GM12874 (cell line): Measurements from ENCODE around the gene PLA2R1.

Experiments used
- CTCF ChIP-seq: IDR thresholded peaks from 2 replicates; pipeline ENCODE4 v1.5.1; 2011; ENCODE audit warnings: low read depth, mild to moderate bottlenecking, control low read depth, low read length, moderate library complexity; ENCODE audit not compliant: insufficient read depth

The PLA2R1 gene

GRCh38 chr2:159939946-159940345 is 122.5 kb downstream of the PLA2R1 start:
- TF ChIP-seq CTCF: peak; percentile 50

GRCh38 chr2:159938395-159938794 is 124.0 kb downstream of the PLA2R1 start:
- no peak for TF ChIP-seq CTCF

- no peak for TF ChIP-seq CTCF
Observed at GRCh38 chr2:159936471-159936870, 125.9 kb downstream of the PLA2R1 start.

GRCh38 chr2:159933727-159934049 is 128.7 kb downstream of the PLA2R1 start:
- no peak for TF ChIP-seq CTCF

- no peak for TF ChIP-seq CTCF
Observed at GRCh38 chr2:159933040-159933726, 129.2 kb downstream of the PLA2R1 start.

GRCh38 chr2:159926695-159927094 is 135.7 kb downstream of the PLA2R1 start:
- TF ChIP-seq CTCF: no peak

- no peak for TF ChIP-seq CTCF
Observed at GRCh38 chr2:159925975-159926374, 136.4 kb downstream of the PLA2R1 start.
